Activated naive CD4-positive, alpha-beta T cell treated with anti-CD3 and anti-CD28 coated beads, Interleukin-2, amount 10 ng/mL, durations not matched to agents 7 days and 5 days (primary cell): ENCODE results near the gene PRKCZ.

ENCODE experiments used
- CTCF ChIA-PET: fragments of 350-600 bp; sonication (Branson Sonifier 250); formaldehyde crosslinking; loops from one replicate; lab custom pipeline; 2021; ENCODE audit warnings: antibody characterized with exemption; lab: Charles Lee
- DNase-seq: peaks from one replicate; pipeline ENCODE4 v3.0.0-alpha.2; 2020
- H3K27ac Mint-ChIP-seq: one replicate; pipeline ENCODE4 v1.8.0; 2021; ENCODE audit warnings: mild to moderate bottlenecking, moderate library complexity, mixed read lengths
- H3K27me3 Mint-ChIP-seq: one replicate; pipeline ENCODE4 v1.8.0; 2021; ENCODE audit warnings: mild to moderate bottlenecking, mixed read lengths
- H3K36me3 Mint-ChIP-seq: one replicate; pipeline ENCODE4 v1.8.0; 2021; ENCODE audit warnings: mixed read lengths
- H3K4me1 Mint-ChIP-seq: one replicate; pipeline ENCODE4 v1.8.0; 2021; ENCODE audit warnings: mixed read lengths
- H3K4me3 Mint-ChIP-seq: one replicate; pipeline ENCODE4 v1.8.0; 2021; ENCODE audit warnings: mild to moderate bottlenecking, moderate library complexity, mixed read lengths
- H3K9me3 Mint-ChIP-seq: one replicate; pipeline ENCODE4 v1.8.0; 2021; ENCODE audit warnings: mixed read lengths

PRKCZ gene

GRCh38 chr1:2173546-2174347 is 123.5 kb downstream of the PRKCZ start:
- Mint-ChIP-seq H3K27ac (no peak overlapping the region), H3K36me3 (no peaks in the 10 kb centered on the region), H3K4me1 (peaks cover 2% of the 10 kb centered on the region), H3K27me3 (no peaks in the 10 kb centered on the region), H3K9me3 (no peaks in the 10 kb centered on the region), H3K4me3 (no peak overlapping the region)
- no peak for DNase-seq
- CTCF ChIA-PET: interaction anchor here (0.6 to 2.8 kb wide), 17 partner anchors 9 to 226 kb away, joined by 3 to 17 read pairs (median 5); partner anchors contain the start of gene FAAP20

GRCh38 chr1:2174348-2175054 is 124.3 kb downstream of the PRKCZ start:
- Mint-ChIP-seq H3K4me1 (peaks cover 2% of the 10 kb centered on the region), H3K27ac (no peak overlapping the region), H3K27me3 (no peaks in the 10 kb centered on the region), H3K9me3 (no peaks in the 10 kb centered on the region), H3K36me3 (no peaks in the 10 kb centered on the region), H3K4me3 (no peak overlapping the region)
- DNase-seq: peak; percentile 55
- CTCF ChIA-PET: interaction anchor here (0.7 to 2.8 kb wide), 21 partner anchors 9 to 316 kb away, joined by 3 to 17 read pairs (median 5); partner anchors contain the start of gene FAAP20

GRCh38 chr1:2175055-2175414 is 124.8 kb downstream of the PRKCZ start:
- Mint-ChIP-seq H3K27ac (no peak overlapping the region), H3K27me3 (no peaks in the 10 kb centered on the region), H3K4me1 (peaks cover 2% of the 10 kb centered on the region), H3K9me3 (no peaks in the 10 kb centered on the region), H3K4me3 (no peak overlapping the region), H3K36me3 (no peaks in the 10 kb centered on the region)
- CTCF ChIA-PET: interaction anchor here (0.7 to 2.8 kb wide), 18 partner anchors 8 to 315 kb away, joined by 3 to 17 read pairs (median 5); partner anchors contain the start of gene FAAP20
- DNase-seq: no peak

- no peak overlapping the region for H3K27ac Mint-ChIP-seq
- no peak for DNase-seq
- no peaks in the 10 kb centered on the region for H3K27me3 Mint-ChIP-seq
- H3K4me3 Mint-ChIP-seq: no peak overlapping the region
- no peaks in the 10 kb centered on the region for H3K9me3 Mint-ChIP-seq
- H3K4me1 Mint-ChIP-seq: peaks cover 2% of the 10 kb centered on the region
- CTCF ChIA-PET: interaction anchor here (1.0 to 2.8 kb wide), 8 partner anchors 9 to 215 kb away, joined by 3 to 17 read pairs (median 4); partner anchors contain the start of gene FAAP20
- H3K36me3 Mint-ChIP-seq: no peaks in the 10 kb centered on the region
Measured at GRCh38 chr1:2175681-2176454, 125.7 kb downstream of the PRKCZ start.

- Mint-ChIP-seq H3K9me3 (no peaks in the 10 kb centered on the region), H3K4me1 (peaks cover 2% of the 10 kb centered on the region), H3K27me3 (no peaks in the 10 kb centered on the region), H3K4me3 (no peak overlapping the region), H3K27ac (no peak overlapping the region), H3K36me3 (no peaks in the 10 kb centered on the region)
- CTCF ChIA-PET: interaction anchor here (1.0 to 2.1 kb wide), 3 partner anchors 37 to 216 kb away, joined by 3 to 6 read pairs (median 4); no protein-coding TSS in a partner anchor
- no peak for DNase-seq
Measured at GRCh38 chr1:2176615-2177014, 126.4 kb downstream of the PRKCZ start.

- Mint-ChIP-seq H3K27ac (no peak overlapping the region), H3K9me3 (no peaks in the 10 kb centered on the region), H3K4me1 (peaks cover 2% of the 10 kb centered on the region), H3K27me3 (no peaks in the 10 kb centered on the region), H3K4me3 (no peak overlapping the region), H3K36me3 (no peaks in the 10 kb centered on the region)
- DNase-seq: no peak
- CTCF ChIA-PET: interaction anchor here (2.1 kb wide), 1 partner anchor 38 kb away, joined by 6 read pairs; no protein-coding TSS in a partner anchor
Measured at GRCh38 chr1:2177541-2177940, 127.3 kb downstream of the PRKCZ start.

GRCh38 chr1:2177946-2178538 is 127.8 kb downstream of the PRKCZ start:
- Mint-ChIP-seq H3K27ac (no peak overlapping the region), H3K27me3 (no peaks in the 10 kb centered on the region), H3K4me1 (peaks cover 2% of the 10 kb centered on the region), H3K4me3 (no peak overlapping the region), H3K36me3 (no peaks in the 10 kb centered on the region), H3K9me3 (no peaks in the 10 kb centered on the region)
- CTCF ChIA-PET: no interaction called here
- no peak for DNase-seq

- CTCF ChIA-PET: no interaction called here
- H3K36me3 Mint-ChIP-seq: no peaks in the 10 kb centered on the region
- H3K9me3 Mint-ChIP-seq: no peaks in the 10 kb centered on the region
- H3K4me1 Mint-ChIP-seq: peaks cover 2% of the 10 kb centered on the region
- H3K27me3 Mint-ChIP-seq: no peaks in the 10 kb centered on the region
- H3K4me3 Mint-ChIP-seq: no peak overlapping the region
- no peak for DNase-seq
- H3K27ac Mint-ChIP-seq: no peak overlapping the region
Measured at GRCh38 chr1:2178875-2179274, 128.7 kb downstream of the PRKCZ start.

GRCh38 chr1:2179283-2180013 is 129.2 kb downstream of the PRKCZ start:
- DNase-seq: no peak
- H3K4me1 Mint-ChIP-seq: peaks cover 2% of the 10 kb centered on the region
- H3K9me3 Mint-ChIP-seq: no peaks in the 10 kb centered on the region
- no peak overlapping the region for H3K4me3 Mint-ChIP-seq
- no peaks in the 10 kb centered on the region for H3K36me3 Mint-ChIP-seq
- CTCF ChIA-PET: no interaction called here
- H3K27ac Mint-ChIP-seq: peak overlapping the region; percentile 45
- no peaks in the 10 kb centered on the region for H3K27me3 Mint-ChIP-seq

- Mint-ChIP-seq H3K9me3 (no peaks in the 10 kb centered on the region), H3K4me1 (no peaks in the 10 kb centered on the region), H3K4me3 (no peak overlapping the region), H3K36me3 (peaks cover 2% of the 10 kb centered on the region), H3K27me3 (no peaks in the 10 kb centered on the region), H3K27ac (no peak overlapping the region)
- no peak for DNase-seq
- CTCF ChIA-PET: no interaction called here
Measured at GRCh38 chr1:2180297-2181245, 130.4 kb downstream of the PRKCZ start.

GRCh38 chr1:2181271-2181670 is 131.1 kb downstream of the PRKCZ start:
- Mint-ChIP-seq H3K4me1 (no peaks in the 10 kb centered on the region), H3K4me3 (no peak overlapping the region), H3K27ac (no peak overlapping the region), H3K36me3 (peaks cover 3% of the 10 kb centered on the region), H3K27me3 (no peaks in the 10 kb centered on the region), H3K9me3 (no peaks in the 10 kb centered on the region)
- CTCF ChIA-PET: no interaction called here
- no peak for DNase-seq

- DNase-seq: no peak
- CTCF ChIA-PET: interaction anchor here (2.5 kb wide), 1 partner anchor 7 kb away, joined by 8 read pairs; no protein-coding TSS in a partner anchor
- Mint-ChIP-seq H3K4me1 (no peaks in the 10 kb centered on the region), H3K27ac (no peak overlapping the region), H3K36me3 (peaks cover 3% of the 10 kb centered on the region), H3K4me3 (no peak overlapping the region), H3K27me3 (no peaks in the 10 kb centered on the region), H3K9me3 (no peaks in the 10 kb centered on the region)
Measured at GRCh38 chr1:2181752-2182151, 131.5 kb downstream of the PRKCZ start.
